ENCODE measurements around the gene CDH4. TPM values are rescaled to one million over a fixed set of nuclear protein-coding genes. Genes with fewer than 3 reads are reported as not detected.

Gene CDH4
- total and polyA plus RNA-seq, 2 donors (not counting 1 experiment from before 2014, with no cell fraction given): not detected

- ChIA-PET CTCF (no interaction called here), POLR2A (no interaction called here)
- peaks cover 4% of the 10 kb centered on the region for H3K9me3 Mint-ChIP-seq (ENCODE audit: insufficient read depth)
- H3K4me1 Mint-ChIP-seq: no peaks in the 10 kb centered on the region
- TF ChIP-seq CTCF (IDR thresholded peaks at IDR 0.05) (no peak), EZH2 (IDR thresholded peaks at IDR 0.05; ENCODE audit: borderline replicate concordance, insufficient read depth, low read depth, low read length, poor library complexity, severe bottlenecking) (no peak)
- no peaks in the 10 kb centered on the region for H3K79me2 ChIP-seq (ENCODE audit: control insufficient read depth, insufficient read depth, low read length)
- H3K4me3 ChIP-seq (ENCODE audit: control extremely low read depth in 1 of 5, extremely low read depth in 1 of 5, insufficient read depth in 1 of 5, low read depth in 2 of 5, low read length in 4 of 5): no peak overlapping the region
- ATAC-seq (ENCODE audit: low read depth) (no peak), DNase-seq (no peak)
- no peaks in the 10 kb centered on the region for H3K36me3 ChIP-seq (replicated peaks in 1 of 2; ENCODE audit: control extremely low read depth in 1 of 2, control insufficient read depth in 1 of 2, extremely low read depth in 1 of 2, insufficient read depth in 2 of 2, low read length in 1 of 2)
- H3K9me3 ChIP-seq (ENCODE audit: control extremely low read depth in 1 of 3, control insufficient read depth in 2 of 3, insufficient read depth in 1 of 3, low read length in 2 of 3): peaks cover 0 to 40% (median 0%) of the 10 kb centered on the region in 3 donors
- H3K27ac ChIP-seq (ENCODE audit: low read length in 2 of 2): no peak overlapping the region
- H3K27ac Mint-ChIP-seq: no peak overlapping the region
- intact Hi-C loops (cut with micrococcal nuclease): no loop called here
- no peak overlapping the region for H3K4me3 Mint-ChIP-seq
- H3K4me2 ChIP-seq (replicated peaks; ENCODE audit: low read depth, low read length, poor library complexity, severe bottlenecking): no peak overlapping the region
- H3K27me3 Mint-ChIP-seq: no peaks in the 10 kb centered on the region
- H3K27me3 ChIP-seq (replicated peaks in 1 of 4; ENCODE audit: control extremely low read depth in 1 of 4, control insufficient read depth in 3 of 4, insufficient read depth in 4 of 4, low read length in 3 of 4): no peaks in the 10 kb centered on the region
- H4K20me1 ChIP-seq (ENCODE audit: control insufficient read depth, insufficient read depth, low read length, poor library complexity, severe bottlenecking): no peaks in the 10 kb centered on the region
- no peak overlapping the region for H3K9ac ChIP-seq (ENCODE audit: low read length)
- 56% methylated on average over 1 of the region's 2 CpGs for WGBS (ENCODE audit: insufficient coverage)
- H2AFZ ChIP-seq (ENCODE audit: insufficient read depth, low read depth, low read length, poor library complexity, severe bottlenecking): no peak overlapping the region
- no peaks in the 10 kb centered on the region for H3K4me1 ChIP-seq (ENCODE audit: control insufficient read depth in 2 of 2, insufficient read depth in 2 of 2, low read length in 2 of 2)
Observed at GRCh38 chr20:61436283-61436666, 184.2 kb downstream of the CDH4 start.

GRCh38 chr20:61436667-61437279, 184.7 kb downstream of the CDH4 start:
- no peaks in the 10 kb centered on the region for H3K36me3 ChIP-seq (replicated peaks in 1 of 2; ENCODE audit: control extremely low read depth in 1 of 2, control insufficient read depth in 1 of 2, extremely low read depth in 1 of 2, insufficient read depth in 2 of 2, low read length in 1 of 2)
- WGBS (ENCODE audit: insufficient coverage): 50% methylated on average over 7 of the region's 8 CpGs
- POLR2A ChIA-PET: no interaction called here

More at GRCh38 chr20:61436667-61437279, 184.7 kb downstream of the CDH4 start:
- Histone ChIP-seq H3K27me3 (replicated peaks in 1 of 4; ENCODE audit: control extremely low read depth in 1 of 4, control insufficient read depth in 3 of 4, insufficient read depth in 4 of 4, low read length in 3 of 4) (no peaks in the 10 kb centered on the region), H3K9ac (ENCODE audit: low read length) (no peak overlapping the region), H3K4me1 (ENCODE audit: control insufficient read depth in 2 of 2, insufficient read depth in 2 of 2, low read length in 2 of 2) (no peaks in the 10 kb centered on the region), H3K4me2 (replicated peaks; ENCODE audit: low read depth, low read length, poor library complexity, severe bottlenecking) (no peak overlapping the region), H3K4me3 (ENCODE audit: control extremely low read depth in 1 of 5, extremely low read depth in 1 of 5, insufficient read depth in 1 of 5, low read depth in 2 of 5, low read length in 4 of 5) (no peak overlapping the region), H3K79me2 (ENCODE audit: control insufficient read depth, insufficient read depth, low read length) (no peaks in the 10 kb centered on the region), H3K27ac (ENCODE audit: low read length in 2 of 2) (no peak overlapping the region), H2AFZ (ENCODE audit: insufficient read depth, low read depth, low read length, poor library complexity, severe bottlenecking) (no peak overlapping the region), H4K20me1 (ENCODE audit: control insufficient read depth, insufficient read depth, low read length, poor library complexity, severe bottlenecking) (no peaks in the 10 kb centered on the region), H3K9me3 (ENCODE audit: control extremely low read depth in 1 of 3, control insufficient read depth in 2 of 3, insufficient read depth in 1 of 3, low read length in 2 of 3) (peaks cover 0 to 40% (median 0%) of the 10 kb centered on the region in 3 donors)
- Mint-ChIP-seq H3K27ac (no peak overlapping the region), H3K4me1 (no peaks in the 10 kb centered on the region), H3K4me3 (no peak overlapping the region), H3K9me3 (ENCODE audit: insufficient read depth) (peaks cover 4% of the 10 kb centered on the region), H3K27me3 (no peaks in the 10 kb centered on the region)
- DNase-seq (no peak), ATAC-seq (ENCODE audit: low read depth) (no peak)
- CTCF ChIA-PET: no interaction called here
- intact Hi-C loops (cut with micrococcal nuclease): no loop called here
- no peak for TF ChIP-seq EZH2 (IDR thresholded peaks at IDR 0.05; ENCODE audit: borderline replicate concordance, insufficient read depth, low read depth, low read length, poor library complexity, severe bottlenecking)
- TF ChIP-seq CTCF (IDR thresholded peaks at IDR 0.05): no peak

All from B cell (primary cell).